Measurements from ENCODE around the gene ROBO3.
A peak's percentile ranks its signal among the peaks of the same experiment; 100 is the strongest.

Gene ROBO3

DNA sequence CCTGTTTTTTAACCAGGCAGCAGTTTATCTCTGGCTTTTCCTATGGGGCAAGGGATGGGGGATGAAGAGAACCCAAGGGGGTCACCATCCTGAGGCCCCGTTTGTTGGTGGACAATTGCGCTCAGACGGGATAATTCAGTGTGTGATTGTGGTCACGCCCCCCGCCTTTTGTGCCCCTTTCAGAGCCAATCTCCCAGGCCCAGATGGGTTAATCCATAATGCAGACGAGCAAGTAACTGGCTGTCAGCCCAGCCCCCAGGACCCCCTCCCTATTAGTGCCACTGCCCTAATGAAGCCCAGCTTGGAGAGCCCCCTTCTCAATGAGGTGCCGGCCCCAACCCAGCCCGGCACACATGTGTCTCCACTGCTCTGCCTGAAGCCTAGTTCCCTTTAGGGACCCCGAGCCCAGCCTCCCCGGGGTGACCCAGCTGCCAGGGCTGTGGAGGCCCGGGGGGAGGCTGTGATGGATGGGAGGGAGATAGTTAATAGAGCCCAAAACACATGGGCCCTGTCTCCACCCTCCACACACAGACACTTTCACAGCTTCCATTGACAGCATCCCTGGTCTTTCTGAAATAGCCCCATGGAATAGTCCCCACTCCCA, 19.1 kb upstream of the ROBO3 start:
- no peak for DNase-seq (ENCODE audit: low read depth, low spot score)

- DNase-seq (ENCODE audit: low read depth, low spot score), result no peak
These were observed 6.1 kb upstream of the ROBO3 start for GRCh38 chr11:124859171-124859570.

DNA sequence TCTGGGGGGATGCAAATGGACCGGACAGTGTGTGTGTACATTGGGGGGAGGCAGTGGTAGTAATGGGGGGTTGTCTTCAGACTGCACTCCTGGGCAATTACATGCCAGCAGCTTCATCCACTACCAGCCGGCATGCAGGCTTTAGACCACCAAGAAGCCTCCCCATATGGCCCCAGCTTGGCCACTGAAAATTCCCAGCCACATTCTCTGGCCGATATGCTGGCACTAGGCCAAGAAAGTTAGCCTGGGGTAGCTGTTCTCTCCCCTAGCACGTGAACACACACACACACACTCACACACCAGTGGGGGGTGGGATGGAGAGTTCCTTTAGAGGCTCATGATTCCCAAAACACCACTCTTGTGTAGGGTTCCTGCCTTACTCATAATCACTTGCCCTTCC, 3.6 kb upstream of the ROBO3 start:
- DNase-seq (ENCODE audit: low read depth, low spot score), result no peak

- DNase-seq (ENCODE audit: low read depth, low spot score), result no peak
These were observed 2.0 kb upstream of the ROBO3 start for GRCh38 chr11:124863137-124863825.

DNA sequence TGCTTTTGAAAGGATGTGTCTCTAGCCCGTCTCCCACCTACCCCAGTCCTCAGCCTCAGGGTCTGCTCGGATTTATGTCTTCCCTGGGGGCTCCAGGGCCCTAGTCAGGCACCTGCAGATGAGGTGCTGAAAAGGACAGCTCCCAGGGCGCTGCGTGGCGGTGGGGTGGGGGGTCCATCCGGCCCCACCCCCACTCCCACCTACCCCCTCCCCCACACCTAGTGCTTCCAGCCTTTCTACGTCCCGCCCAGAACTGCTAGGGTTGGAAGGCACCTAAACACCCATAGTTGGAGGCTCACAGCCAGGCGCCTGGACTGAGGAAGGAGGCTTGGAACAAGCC, 1.4 kb upstream of the ROBO3 start:
- no peak for DNase-seq (ENCODE audit: low read depth, low spot score)

- DNase-seq (ENCODE audit: low read depth, low spot score), result no peak
These were observed 898 bp upstream of the ROBO3 start for GRCh38 chr11:124864176-124864891.

DNA sequence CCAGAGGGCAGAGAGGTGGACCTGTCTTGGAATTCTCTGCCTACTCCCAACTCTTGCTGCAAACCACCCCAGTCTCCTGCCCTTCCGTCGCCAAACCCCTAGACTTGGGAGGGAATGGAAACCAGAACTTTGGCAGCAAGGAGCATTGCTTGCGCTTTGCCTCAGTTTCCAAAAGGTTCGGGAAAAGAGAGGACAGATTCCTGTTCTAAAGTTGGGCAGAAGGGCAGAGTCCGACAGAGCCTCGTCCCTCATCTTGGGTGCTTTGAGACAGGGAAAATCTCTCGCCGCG, 396 bp upstream of the ROBO3 start:
- DNase-seq (ENCODE audit: low read depth, low spot score), result no peak

DNA sequence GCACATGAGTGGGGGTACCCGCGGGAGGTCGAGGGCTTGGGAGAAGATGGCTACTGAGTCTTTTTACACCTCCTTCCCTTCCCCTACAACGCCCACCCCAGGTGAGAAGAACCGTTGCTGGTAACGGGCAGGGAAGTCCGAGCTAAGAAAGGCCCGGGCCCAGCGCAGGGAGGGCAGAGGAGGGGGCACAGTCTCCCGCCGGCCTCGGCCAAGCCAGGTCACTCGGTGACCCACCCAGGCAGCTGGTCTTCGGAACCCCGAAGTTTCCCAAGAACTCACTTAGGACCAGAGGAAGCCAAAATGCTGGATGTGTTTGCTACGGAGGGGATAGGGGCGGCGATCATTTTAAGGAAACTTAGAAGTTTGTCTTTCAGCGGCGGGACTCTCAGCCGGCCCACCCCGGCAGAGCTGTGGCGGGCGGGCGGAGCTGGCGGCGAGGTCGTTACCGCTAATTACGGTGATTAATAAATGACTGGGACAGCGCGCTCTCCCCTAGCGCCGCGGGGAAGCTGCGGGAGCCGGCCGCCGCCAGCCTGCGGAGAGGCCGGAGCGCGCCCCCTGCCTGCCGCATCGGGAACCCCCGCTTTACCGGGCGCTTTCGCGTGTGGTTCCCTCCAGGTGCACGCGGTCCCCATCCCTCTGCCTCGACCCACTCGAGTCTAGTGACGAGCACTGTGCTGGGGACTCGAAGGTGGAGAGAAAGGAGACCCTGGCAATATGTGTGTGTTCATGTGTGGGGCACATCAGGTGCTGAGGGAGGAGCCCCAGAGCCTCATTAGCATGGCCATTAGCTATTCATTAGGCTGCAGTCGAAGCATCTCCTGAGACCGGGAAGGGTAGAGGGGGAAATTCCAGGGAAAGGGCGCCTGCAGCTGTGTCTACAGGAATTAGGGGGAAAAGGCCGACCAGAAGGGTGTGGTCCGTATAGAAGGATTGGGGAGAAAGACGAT, 945 bp downstream of the ROBO3 start:
- no peak for DNase-seq (ENCODE audit: low read depth, low spot score)

GRCh38 chr11:124867700-124868099, 2.5 kb downstream of the ROBO3 start:
- DNase-seq (ENCODE audit: low read depth, low spot score), result no peak

DNA sequence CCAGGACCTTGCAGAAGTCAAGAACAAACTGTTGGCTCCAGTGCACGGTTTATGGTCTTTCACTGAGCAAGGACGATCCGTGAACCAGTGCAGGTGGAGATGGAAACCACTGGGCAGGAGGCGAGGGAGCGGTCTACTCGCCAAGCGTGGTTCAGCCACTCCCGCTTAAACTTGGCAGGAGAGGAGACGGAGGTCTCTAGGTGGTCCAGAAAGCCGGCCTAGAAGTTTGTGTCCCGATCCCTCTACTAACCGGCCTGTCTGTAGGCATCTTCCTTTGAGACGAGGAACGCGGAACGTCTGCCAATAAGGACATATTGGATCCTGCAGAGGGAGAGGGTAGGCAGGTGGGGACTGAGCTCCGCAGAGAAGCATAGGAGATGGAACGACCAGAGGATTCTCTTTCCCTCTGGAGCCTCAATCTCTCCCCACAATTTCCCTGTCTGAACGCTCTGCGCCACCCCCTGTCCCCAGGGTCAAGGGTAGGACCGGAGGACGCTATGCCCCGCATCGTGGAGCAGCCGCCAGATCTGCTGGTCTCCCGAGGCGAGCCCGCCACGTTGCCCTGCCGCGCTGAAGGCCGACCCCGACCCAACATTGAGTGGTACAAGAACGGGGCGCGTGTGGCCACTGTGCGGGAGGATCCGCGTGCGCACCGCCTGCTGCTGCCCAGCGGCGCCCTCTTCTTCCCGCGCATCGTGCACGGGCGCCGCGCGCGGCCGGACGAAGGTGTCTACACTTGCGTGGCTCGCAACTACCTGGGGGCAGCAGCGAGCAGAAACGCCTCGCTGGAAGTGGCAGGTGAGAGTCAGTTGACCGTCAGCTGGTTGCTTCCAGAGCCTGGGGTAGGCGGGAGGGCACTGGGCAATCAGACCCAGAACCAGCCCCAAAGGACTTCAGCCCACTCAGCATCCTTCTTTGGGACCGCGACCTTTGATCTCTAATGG, 3.4 kb downstream of the ROBO3 start:
- DNase-seq (ENCODE audit: low read depth, low spot score), result no peak

GRCh38 chr11:124869331-124869730, 4.1 kb downstream of the ROBO3 start:
- no peak for DNase-seq (ENCODE audit: low read depth, low spot score)

DNA sequence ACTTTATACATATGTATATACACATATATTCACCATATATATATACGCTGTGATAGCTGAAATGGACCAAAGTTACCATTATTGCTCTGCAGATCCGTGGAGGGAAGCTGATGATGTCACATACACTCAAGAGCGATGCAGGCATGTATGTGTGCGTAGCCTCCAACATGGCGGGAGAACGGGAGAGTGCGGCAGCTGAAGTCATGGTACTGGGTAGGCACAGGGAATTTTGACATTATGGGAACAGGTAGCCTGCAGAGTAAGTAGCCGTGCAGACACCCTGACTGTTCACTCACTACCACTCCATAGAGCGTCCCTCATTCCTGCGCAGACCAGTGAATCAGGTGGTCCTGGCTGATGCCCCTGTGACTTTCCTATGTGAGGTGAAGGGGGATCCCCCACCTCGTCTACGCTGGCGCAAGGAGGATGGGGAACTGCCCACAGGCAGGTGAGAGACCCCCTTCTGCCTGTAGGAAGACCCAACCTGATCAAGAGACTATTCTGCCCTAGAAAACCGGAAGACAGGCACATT, 4.7 kb downstream of the ROBO3 start:
- no peak for DNase-seq (ENCODE audit: low read depth, low spot score)

GRCh38 chr11:124870430-124870829, 5.2 kb downstream of the ROBO3 start:
- DNase-seq (ENCODE audit: low read depth, low spot score), result no peak

DNA sequence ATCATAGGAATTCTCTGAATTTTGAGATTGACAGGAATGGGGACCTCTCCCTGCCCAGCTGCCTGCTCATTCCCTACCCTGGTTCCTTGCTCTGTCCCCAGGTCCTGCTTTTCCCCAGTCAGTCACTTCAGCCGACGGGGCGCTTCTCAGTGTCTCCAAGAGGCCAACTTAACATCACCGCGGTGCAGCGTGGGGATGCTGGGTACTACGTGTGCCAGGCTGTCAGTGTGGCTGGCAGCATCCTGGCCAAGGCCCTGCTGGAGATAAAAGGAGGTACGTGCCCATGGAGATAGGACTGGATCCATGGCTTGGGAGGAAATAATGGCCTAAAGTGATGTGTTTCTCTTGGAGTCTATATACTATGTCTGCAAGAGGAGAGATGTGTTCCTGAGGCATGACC, 7.0 kb downstream of the ROBO3 start:
- no peak for DNase-seq (ENCODE audit: low read depth, low spot score)

DNA sequence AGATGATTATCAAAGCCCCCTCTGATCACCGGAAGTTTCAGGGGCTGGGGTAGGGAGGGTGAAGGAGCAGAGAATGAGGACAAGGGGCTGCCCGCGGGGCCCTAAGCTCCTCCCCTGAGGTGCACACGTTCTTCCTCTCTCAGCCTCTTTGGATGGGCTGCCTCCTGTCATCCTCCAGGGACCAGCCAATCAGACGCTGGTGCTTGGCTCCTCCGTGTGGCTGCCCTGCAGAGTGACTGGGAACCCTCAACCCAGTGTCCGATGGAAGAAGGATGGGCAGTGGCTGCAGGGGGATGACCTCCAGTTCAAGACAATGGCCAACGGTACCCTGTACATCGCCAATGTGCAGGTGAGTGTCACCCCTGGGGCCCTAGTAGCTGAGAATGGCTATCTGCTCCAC, 7.5 kb downstream of the ROBO3 start:
- DNase-seq (ENCODE audit: low read depth, low spot score), result no peak

GRCh38 chr11:124873951-124874350, 8.7 kb downstream of the ROBO3 start:
- no peak for DNase-seq (ENCODE audit: low read depth, low spot score)

DNA sequence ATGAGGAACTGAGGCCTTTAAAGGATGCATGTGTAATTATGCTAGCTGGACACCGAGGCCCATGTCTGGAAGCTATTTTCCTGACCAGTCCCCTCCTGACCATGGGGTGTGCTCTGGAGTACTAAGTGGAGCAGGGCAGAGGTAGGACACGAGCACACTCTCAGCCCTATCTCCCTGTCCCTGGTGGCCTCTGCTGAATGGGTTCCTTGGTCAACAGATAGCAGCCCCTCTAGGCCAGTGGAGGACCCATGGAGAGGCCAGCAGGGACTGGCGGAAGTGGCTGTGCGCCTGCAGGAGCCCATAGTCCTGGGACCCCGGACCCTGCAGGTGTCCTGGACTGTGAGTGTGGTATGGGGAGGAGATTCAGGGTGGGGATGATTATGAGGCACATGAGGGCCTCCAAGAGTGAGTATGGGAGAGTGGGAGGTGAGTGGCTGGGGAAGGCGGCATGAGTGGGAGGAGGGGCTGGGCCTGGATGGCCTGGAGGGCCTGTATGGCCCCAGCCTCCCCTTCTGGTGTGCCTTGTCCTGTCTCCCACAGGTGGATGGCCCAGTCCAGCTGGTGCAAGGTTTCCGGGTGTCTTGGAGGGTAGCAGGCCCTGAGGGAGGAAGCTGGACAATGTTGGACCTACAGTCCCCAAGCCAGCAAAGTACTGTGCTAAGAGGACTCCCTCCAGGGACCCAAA, 9.5 kb downstream of the ROBO3 start:
- no peak for DNase-seq (ENCODE audit: low read depth, low spot score)

DNA sequence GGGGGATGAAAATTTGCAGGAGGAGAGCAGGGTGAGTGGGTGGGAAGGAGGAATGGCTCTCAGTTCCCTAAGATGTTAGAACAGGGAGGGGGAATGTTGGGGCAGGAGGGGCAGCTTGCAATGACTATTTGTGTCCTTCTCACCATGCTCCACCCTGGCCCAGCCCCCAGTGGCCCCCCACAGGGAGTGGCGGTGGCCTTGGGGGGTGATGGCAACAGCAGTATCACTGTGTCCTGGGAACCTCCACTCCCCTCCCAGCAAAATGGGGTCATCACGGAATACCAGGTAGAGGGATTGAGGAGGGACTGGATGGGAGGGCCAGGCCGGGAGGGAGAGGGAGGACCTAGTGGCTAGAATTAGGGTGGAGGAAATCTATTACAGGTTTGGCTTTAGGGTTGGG, 10.2 kb downstream of the ROBO3 start:
- no peak for DNase-seq (ENCODE audit: low read depth, low spot score)

- DNase-seq (ENCODE audit: low read depth, low spot score), result peak; percentile 88
These were observed 10.9 kb downstream of the ROBO3 start for GRCh38 chr11:124875943-124876817.

Measured in brain pericyte (primary cell).